HEK293 (cell line): ENCODE data around the gene PRUNE2.

Source experiments
- CTCF ChIA-PET: fragments of 350-600 bp; formaldehyde crosslinking; extraction: SDS; loops from one replicate; lab custom pipeline; 2021; ENCODE audit warnings: antibody characterized with exemption; lab: Yijun Ruan, JAX
- POLR2A ChIA-PET: fragments of 300-600 bp; formaldehyde crosslinking; extraction: SDS; loops from one replicate; lab custom pipeline; 2020; ENCODE audit warnings: antibody characterized with exemption, inconsistent platforms; lab: Yijun Ruan, JAX
- H3K27ac ChIP-seq: fragments of 200-500 bp; sonication (Bioruptor generic); 2 replicates; pipeline ENCODE4 v1.5.1; 2014; ENCODE audit warnings: low read depth, low read length, control low read depth, inconsistent platforms; ENCODE audit errors: extremely low read depth
- H3K36me3 ChIP-seq, 2 experiments: fragments of 200-500 bp in 1 of 2; sonication (Bioruptor generic) in 1 of 2; 1 replicate in 1 of 2; 2 replicates in 1 of 2; pipeline ENCODE4 v1.5.1; 2014 to 2017; ENCODE audit warnings: inconsistent platforms in 2 of 2, low read length in 2 of 2; ENCODE audit not compliant: control insufficient read depth in 2 of 2, insufficient read depth in 1 of 2
- H3K4me1 ChIP-seq: fragments of 200-500 bp; sonication (Bioruptor generic); 2 replicates; pipeline ENCODE4 v1.5.1; 2014; ENCODE audit warnings: mild to moderate bottlenecking, low read length, inconsistent platforms; ENCODE audit not compliant: control insufficient read depth, insufficient read depth
- H3K4me3 ChIP-seq: 2 replicates; pipeline ENCODE4 v1.5.1; 2011; ENCODE audit warnings: low read depth, mild to moderate bottlenecking, control low read depth, low read length, moderate library complexity
- H3K9me3 ChIP-seq: fragments of 200-500 bp; sonication (Bioruptor generic); 2 replicates; pipeline ENCODE4 v1.5.1; 2014; ENCODE audit warnings: low read depth, low read length, inconsistent platforms; ENCODE audit not compliant: control insufficient read depth, insufficient read depth
- EGR2 ChIP-seq: fragments of 450-650 bp; formaldehyde crosslinking; IDR thresholded peaks from 2 replicates; pipeline ENCODE4 v1.5.1; 2016; ENCODE audit warnings: low read depth, missing biosample characterization, missing genetic modification characterization
- GFI1B ChIP-seq: fragments of 450-650 bp; formaldehyde crosslinking; IDR thresholded peaks from 2 replicates; pipeline ENCODE4 v1.5.1; 2016; ENCODE audit warnings: missing biosample characterization, missing genetic modification characterization
- GLIS2 ChIP-seq: fragments of 450-650 bp; formaldehyde crosslinking; IDR thresholded peaks from 2 replicates; pipeline ENCODE4 v1.5.1; 2016; ENCODE audit warnings: missing biosample characterization, missing genetic modification characterization
- KLF8 ChIP-seq: fragments of 450-650 bp; formaldehyde crosslinking; IDR thresholded peaks from 2 replicates; pipeline ENCODE4 v1.5.1; 2016; ENCODE audit warnings: missing biosample characterization, missing genetic modification characterization
- YY2 ChIP-seq: fragments of 450-650 bp; formaldehyde crosslinking; IDR thresholded peaks from 2 replicates; pipeline ENCODE4 v1.5.1; 2016; ENCODE audit warnings: missing biosample characterization, missing genetic modification characterization
- ZBTB21 ChIP-seq: fragments of 450-650 bp; formaldehyde crosslinking; IDR thresholded peaks from 2 replicates; pipeline ENCODE4 v1.5.1; 2017; ENCODE audit warnings: missing biosample characterization, missing genetic modification characterization
- ZBTB48 ChIP-seq: fragments of 450-650 bp; formaldehyde crosslinking; IDR thresholded peaks from 2 replicates; pipeline ENCODE4 v1.5.1; 2016; ENCODE audit warnings: missing biosample characterization, missing genetic modification characterization
- ZNF138 ChIP-seq: fragments of 450-650 bp; formaldehyde crosslinking; IDR thresholded peaks from 2 replicates; pipeline ENCODE4 v1.5.1; 2016; ENCODE audit warnings: missing biosample characterization, missing genetic modification characterization, borderline replicate concordance
- ZNF175 ChIP-seq: fragments of 450-650 bp; formaldehyde crosslinking; IDR thresholded peaks from 2 replicates; pipeline ENCODE4 v1.5.1; 2016; ENCODE audit warnings: missing biosample characterization, missing genetic modification characterization
- ZNF266 ChIP-seq: fragments of 450-650 bp; formaldehyde crosslinking; IDR thresholded peaks from 2 replicates; pipeline ENCODE4 v1.5.1; 2016; ENCODE audit warnings: missing biosample characterization, missing genetic modification characterization, low read depth
- ZNF335 ChIP-seq: fragments of 450-650 bp; formaldehyde crosslinking; conservative IDR thresholded peaks from 2 replicates; pipeline ENCODE4 v1.5.1; 2016; ENCODE audit warnings: missing biosample characterization, missing genetic modification characterization
- ZNF350 ChIP-seq: fragments of 450-650 bp; formaldehyde crosslinking; IDR thresholded peaks from 2 replicates; pipeline ENCODE4 v1.5.0; 2017; ENCODE audit warnings: missing biosample characterization, mild to moderate bottlenecking, missing genetic modification characterization
- ZNF521 ChIP-seq: fragments of 450-650 bp; formaldehyde crosslinking; IDR thresholded peaks from 2 replicates; pipeline ENCODE4 v1.5.1; 2017; ENCODE audit warnings: missing biosample characterization, mild to moderate bottlenecking, missing genetic modification characterization
- ZNF544 ChIP-seq: fragments of 450-650 bp; formaldehyde crosslinking; IDR thresholded peaks from 2 replicates; pipeline ENCODE4 v1.5.0; 2017; ENCODE audit warnings: missing biosample characterization, missing genetic modification characterization
- ZNF621 ChIP-seq: fragments of 450-650 bp; formaldehyde crosslinking; IDR thresholded peaks from 2 replicates; pipeline ENCODE4 v1.5.1; 2017; ENCODE audit warnings: missing biosample characterization, missing genetic modification characterization
- ZNF626 ChIP-seq: fragments of 450-650 bp; sonication (Bioruptor Pico); formaldehyde crosslinking; IDR thresholded peaks from 2 replicates; pipeline ENCODE4 v1.5.1; 2018; ENCODE audit warnings: missing biosample characterization, missing genetic modification characterization, inconsistent platforms
- ZNF777 ChIP-seq: fragments of 450-650 bp; formaldehyde crosslinking; IDR thresholded peaks from 2 replicates; pipeline ENCODE4 v1.5.1; 2017; ENCODE audit warnings: missing biosample characterization, missing genetic modification characterization, borderline replicate concordance
- ZNF837 ChIP-seq: fragments of 450-650 bp; formaldehyde crosslinking; IDR thresholded peaks from 2 replicates; pipeline ENCODE4 v1.5.1; 2016; ENCODE audit warnings: missing biosample characterization, missing genetic modification characterization
- TF ChIP-seq, protein P1 (sequence below): fragments of 450-650 bp; formaldehyde crosslinking; IDR thresholded peaks from 2 replicates; pipeline ENCODE4 v1.5.1; 2016; ENCODE audit warnings: missing biosample characterization, missing genetic modification characterization, low read depth
- TF ChIP-seq, protein P2 (sequence below): fragments of 450-650 bp; formaldehyde crosslinking; optimal IDR thresholded peaks from 2 replicates; pipeline ENCODE3; 2016; ENCODE audit warnings: missing biosample characterization, mild to moderate bottlenecking, missing genetic modification characterization
- TF ChIP-seq, protein P3 (sequence below): fragments of 450-650 bp; formaldehyde crosslinking; IDR thresholded peaks from 2 replicates; pipeline ENCODE4 v1.5.1; 2016; ENCODE audit warnings: missing biosample characterization, missing genetic modification characterization
- TF ChIP-seq, protein P4 (sequence below): fragments of 450-650 bp; formaldehyde crosslinking; IDR thresholded peaks from 2 replicates; pipeline ENCODE4 v1.5.1; 2017; ENCODE audit warnings: missing biosample characterization, mild to moderate bottlenecking, missing genetic modification characterization, moderate library complexity
- TF ChIP-seq, protein P5 (sequence below): fragments of 450-650 bp; formaldehyde crosslinking; IDR thresholded peaks from 2 replicates; pipeline ENCODE4 v1.5.1; 2017; ENCODE audit warnings: missing biosample characterization, missing genetic modification characterization

The PRUNE2 gene

DNA sequence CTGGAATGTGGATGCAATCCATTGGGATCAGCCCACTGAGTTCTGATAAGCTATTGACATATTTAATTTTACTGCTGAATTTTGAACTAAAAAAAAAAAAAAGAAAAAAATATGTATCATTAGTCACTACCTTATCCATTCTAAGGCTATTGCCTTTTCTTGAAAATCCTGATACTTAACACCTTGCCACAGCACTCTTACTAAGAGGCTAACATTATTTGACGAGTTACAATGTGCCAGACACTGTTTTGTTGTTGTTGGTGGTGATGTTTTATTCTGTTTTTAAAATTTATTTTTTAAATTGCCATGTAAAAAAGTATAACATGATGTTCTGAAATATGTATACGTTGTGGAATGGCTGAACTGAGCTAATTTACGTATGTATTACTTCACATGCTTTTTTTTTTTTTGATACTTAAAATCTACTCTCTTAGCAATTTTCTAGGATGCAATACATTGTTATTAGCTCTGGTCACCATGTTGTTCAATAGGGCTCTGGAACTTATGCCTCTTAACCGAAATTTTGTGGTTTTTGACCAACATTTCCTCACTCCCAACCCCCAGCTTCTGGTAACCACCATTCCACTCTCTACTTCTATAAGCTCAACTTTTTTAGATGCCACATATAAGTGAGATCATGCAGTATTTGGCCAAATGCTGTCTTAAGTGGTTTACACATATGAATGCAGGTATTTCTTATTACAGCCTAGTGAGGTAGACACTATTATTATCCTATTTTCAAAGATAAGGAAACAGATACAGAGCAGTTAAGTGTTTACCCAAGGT lies 276.5 kb downstream of the PRUNE2 start:
- ChIA-PET CTCF (interaction anchor here (0.6 to 1.0 kb wide), 3 partner anchors 9 to 1772 kb away, joined by 3 to 4 read pairs (median 3); no protein-coding TSS in a partner anchor), POLR2A (interaction anchor here (0.7 kb wide), 1 partner anchor 1491 kb away, joined by 3 read pairs; no protein-coding TSS in a partner anchor)
- Histone ChIP-seq H3K4me3 (no peak overlapping the region), H3K4me1 (no peaks in the 10 kb centered on the region), H3K27ac (no peak overlapping the region), H3K9me3 (no peaks in the 10 kb centered on the region), H3K36me3 (no peaks in the 10 kb centered on the region)
- TF ChIP-seq ZNF335 (tag by site-specific recombination) (no peak), ZNF837 (tag by site-specific recombination) (no peak), ZNF138 (no peak), KLF8 (no peak), ZBTB48 (tag by site-specific recombination) (no peak), GFI1B (no peak), ZNF544 (tag by site-specific recombination) (no peak), EGR2 (no peak), ZNF266 (tag by site-specific recombination) (no peak), ZNF350 (no peak), YY2 (tag by site-specific recombination) (no peak), ZNF175 (no peak)
- TF ChIP-seq, protein P1, sequence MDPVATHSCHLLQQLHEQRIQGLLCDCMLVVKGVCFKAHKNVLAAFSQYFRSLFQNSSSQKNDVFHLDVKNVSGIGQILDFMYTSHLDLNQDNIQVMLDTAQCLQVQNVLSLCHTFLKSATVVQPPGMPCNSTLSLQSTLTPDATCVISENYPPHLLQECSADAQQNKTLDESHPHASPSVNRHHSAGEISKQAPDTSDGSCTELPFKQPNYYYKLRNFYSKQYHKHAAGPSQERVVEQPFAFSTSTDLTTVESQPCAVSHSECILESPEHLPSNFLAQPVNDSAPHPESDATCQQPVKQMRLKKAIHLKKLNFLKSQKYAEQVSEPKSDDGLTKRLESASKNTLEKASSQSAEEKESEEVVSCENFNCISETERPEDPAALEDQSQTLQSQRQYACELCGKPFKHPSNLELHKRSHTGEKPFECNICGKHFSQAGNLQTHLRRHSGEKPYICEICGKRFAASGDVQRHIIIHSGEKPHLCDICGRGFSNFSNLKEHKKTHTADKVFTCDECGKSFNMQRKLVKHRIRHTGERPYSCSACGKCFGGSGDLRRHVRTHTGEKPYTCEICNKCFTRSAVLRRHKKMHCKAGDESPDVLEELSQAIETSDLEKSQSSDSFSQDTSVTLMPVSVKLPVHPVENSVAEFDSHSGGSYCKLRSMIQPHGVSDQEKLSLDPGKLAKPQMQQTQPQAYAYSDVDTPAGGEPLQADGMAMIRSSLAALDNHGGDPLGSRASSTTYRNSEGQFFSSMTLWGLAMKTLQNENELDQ (tag by site-specific recombination), result no peak
- TF ChIP-seq, protein P2, sequence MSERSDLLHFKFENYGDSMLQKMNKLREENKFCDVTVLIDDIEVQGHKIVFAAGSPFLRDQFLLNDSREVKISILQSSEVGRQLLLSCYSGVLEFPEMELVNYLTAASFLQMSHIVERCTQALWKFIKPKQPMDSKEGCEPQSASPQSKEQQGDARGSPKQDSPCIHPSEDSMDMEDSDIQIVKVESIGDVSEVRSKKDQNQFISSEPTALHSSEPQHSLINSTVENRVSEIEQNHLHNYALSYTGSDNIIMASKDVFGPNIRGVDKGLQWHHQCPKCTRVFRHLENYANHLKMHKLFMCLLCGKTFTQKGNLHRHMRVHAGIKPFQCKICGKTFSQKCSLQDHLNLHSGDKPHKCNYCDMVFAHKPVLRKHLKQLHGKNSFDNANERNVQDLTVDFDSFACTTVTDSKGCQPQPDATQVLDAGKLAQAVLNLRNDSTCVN (tag by site-specific recombination), result no peak
- TF ChIP-seq, protein P3, sequence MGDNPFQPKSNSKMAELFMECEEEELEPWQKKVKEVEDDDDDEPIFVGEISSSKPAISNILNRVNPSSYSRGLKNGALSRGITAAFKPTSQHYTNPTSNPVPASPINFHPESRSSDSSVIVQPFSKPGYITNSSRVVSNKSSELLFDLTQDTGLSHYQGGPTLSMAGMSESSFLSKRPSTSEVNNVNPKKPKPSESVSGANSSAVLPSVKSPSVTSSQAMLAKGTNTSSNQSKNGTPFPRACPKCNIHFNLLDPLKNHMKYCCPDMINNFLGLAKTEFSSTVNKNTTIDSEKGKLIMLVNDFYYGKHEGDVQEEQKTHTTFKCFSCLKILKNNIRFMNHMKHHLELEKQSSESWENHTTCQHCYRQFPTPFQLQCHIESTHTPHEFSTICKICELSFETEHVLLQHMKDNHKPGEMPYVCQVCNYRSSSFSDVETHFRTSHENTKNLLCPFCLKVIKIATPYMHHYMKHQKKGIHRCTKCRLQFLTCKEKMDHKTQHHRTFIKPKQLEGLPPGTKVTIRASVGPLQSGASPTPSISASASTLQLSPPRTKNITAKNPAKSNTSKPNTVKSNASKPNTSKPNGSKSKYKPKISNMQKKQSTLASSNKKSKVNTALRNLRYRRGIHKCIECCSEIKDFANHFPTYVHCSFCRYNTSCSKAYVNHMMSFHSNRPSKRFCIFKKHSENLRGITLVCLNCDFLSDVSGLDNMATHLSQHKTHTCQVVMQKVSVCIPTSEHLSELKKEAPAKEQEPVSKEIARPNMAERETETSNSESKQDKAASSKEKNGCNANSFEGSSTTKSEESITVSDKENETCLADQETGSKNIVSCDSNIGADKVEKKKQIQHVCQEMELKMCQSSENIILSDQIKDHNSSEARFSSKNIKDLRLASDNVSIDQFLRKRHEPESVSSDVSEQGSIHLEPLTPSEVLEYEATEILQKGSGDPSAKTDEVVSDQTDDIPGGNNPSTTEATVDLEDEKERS, result no peak
- TF ChIP-seq, protein P4, sequence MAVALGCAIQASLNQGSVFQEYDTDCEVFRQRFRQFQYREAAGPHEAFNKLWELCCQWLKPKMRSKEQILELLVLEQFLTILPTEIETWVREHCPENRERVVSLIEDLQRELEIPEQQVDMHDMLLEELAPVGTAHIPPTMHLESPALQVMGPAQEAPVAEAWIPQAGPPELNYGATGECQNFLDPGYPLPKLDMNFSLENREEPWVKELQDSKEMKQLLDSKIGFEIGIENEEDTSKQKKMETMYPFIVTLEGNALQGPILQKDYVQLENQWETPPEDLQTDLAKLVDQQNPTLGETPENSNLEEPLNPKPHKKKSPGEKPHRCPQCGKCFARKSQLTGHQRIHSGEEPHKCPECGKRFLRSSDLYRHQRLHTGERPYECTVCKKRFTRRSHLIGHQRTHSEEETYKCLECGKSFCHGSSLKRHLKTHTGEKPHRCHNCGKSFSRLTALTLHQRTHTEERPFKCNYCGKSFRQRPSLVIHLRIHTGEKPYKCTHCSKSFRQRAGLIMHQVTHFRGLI, result no peak

DNA sequence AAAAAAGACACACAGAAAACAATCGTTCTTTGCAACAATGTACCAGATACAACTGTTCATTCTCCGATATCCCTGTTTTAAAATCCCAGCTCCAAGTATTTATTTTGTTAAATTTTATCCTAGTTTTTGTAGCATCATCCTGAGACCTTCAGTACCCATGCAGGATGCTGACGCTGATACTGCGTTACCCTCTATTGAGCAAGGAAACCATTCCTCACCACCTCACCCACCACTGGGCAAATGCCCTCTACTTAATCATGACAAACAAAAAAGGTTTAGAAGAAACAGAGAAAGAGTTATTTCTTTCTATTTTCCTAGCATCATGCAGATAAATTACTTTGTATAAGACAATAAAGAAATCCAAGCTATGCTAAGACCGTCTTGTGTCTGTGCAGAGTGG lies 277.8 kb downstream of the PRUNE2 start:
- CTCF ChIA-PET, result interaction anchor here (0.7 kb wide), 1 partner anchor 167 kb away, joined by 3 read pairs; no protein-coding TSS in a partner anchor
- Histone ChIP-seq H3K9me3 (no peaks in the 10 kb centered on the region), H3K4me3 (no peak overlapping the region), H3K4me1 (no peaks in the 10 kb centered on the region), H3K27ac (no peak overlapping the region), H3K36me3 (no peaks in the 10 kb centered on the region)
- POLR2A ChIA-PET, result no interaction called here
- TF ChIP-seq ZNF521 (tag by site-specific recombination) (no peak), ZNF621 (no peak), ZBTB21 (tag by site-specific recombination) (no peak), ZNF777 (tag by site-specific recombination) (no peak), ZNF626 (tag by site-specific recombination) (no peak), GLIS2 (no peak)
- TF ChIP-seq, protein P5, sequence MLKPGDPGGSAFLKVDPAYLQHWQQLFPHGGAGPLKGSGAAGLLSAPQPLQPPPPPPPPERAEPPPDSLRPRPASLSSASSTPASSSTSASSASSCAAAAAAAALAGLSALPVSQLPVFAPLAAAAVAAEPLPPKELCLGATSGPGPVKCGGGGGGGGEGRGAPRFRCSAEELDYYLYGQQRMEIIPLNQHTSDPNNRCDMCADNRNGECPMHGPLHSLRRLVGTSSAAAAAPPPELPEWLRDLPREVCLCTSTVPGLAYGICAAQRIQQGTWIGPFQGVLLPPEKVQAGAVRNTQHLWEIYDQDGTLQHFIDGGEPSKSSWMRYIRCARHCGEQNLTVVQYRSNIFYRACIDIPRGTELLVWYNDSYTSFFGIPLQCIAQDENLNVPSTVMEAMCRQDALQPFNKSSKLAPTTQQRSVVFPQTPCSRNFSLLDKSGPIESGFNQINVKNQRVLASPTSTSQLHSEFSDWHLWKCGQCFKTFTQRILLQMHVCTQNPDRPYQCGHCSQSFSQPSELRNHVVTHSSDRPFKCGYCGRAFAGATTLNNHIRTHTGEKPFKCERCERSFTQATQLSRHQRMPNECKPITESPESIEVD (tag by site-specific recombination), result no peak
- TF ChIP-seq, all 188 proteins: peak for 0
